Measurements from ENCODE around the gene HBQ1.
"Not testable (repeated sequence)": the region's sequence is repeated elsewhere in the genome, so short reads cannot be mapped to it uniquely, and the experiment has no call there.

Gene HBQ1

DNA sequence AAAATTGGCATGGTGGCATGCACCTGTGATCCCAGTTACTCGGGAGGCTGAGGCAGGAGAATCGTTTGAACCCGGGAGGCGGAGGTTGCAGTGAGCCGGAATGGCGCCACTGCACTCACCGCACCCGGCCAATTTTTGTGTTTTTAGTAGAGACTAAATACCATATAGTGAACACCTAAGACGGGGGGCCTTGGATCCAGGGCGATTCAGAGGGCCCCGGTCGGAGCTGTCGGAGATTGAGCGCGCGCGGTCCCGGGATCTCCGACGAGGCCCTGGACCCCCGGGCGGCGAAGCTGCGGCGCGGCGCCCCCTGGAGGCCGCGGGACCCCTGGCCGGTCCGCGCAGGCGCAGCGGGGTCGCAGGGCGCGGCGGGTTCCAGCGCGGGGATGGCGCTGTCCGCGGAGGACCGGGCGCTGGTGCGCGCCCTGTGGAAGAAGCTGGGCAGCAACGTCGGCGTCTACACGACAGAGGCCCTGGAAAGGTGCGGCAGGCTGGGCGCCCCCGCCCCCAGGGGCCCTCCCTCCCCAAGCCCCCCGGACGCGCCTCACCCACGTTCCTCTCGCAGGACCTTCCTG lies at the start of gene HBQ1:
Gene HBQ1 (plus strand): TSS at position 359 of the 575 bp plus-strand sequence. CDS start 28 bp downstream, at position 387.
- DNase-seq (ENCODE audit: low read depth in 2 of 2, low spot score in 1 of 2), result no peak

DNA sequence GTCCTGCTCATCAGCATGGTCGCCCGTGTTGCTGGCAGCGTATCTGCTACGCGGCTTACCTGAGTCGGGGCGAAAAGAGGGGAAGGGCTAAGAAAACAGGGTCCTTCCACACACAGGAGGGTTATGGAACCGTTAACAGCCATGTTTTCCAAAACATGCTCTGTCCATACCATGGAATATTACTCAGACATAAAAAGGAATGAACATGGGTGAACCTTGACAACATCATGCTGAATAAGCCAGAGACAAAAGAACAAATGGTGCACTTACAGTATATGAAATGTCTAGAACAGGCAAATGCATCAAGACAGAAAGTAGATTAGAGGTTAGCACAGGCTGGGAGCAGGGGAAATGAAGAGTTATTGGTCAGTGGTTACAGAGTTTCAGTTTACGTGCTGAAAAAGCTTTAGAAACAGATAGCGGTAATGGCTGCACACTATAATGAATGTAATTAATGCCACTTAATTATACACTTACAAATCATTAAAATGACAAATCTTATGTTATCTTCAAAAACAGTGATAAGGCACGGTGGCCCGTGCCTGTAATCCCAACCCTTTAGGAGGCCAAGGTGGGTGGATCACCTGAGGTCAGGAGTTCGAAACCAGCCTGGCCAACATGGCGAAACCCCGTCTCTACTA lies 49.6 kb upstream of the HBQ1 start:
- no peak for DNase-seq (ENCODE audit: low read depth in 2 of 2, low spot score in 1 of 2)

DNA sequence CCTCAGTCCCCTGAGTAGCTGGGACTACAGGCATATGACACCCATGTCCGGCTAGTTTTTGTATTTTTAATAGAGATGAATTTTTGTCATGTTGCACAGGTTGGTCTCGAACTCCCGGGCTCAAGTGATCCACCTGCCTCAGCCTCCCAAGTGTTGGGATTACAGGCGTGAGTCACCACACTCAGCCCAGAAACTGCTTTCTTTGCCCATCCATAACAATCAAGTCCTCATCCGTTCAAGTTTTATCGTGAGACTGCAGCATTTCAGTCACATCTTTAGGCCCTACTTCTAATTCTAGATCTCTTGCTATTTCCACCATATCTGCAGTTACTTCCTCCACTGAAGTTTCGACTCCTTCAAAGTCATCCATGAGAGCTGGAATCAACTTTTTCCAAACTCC lies 48.1 kb upstream of the HBQ1 start:
- no peak for DNase-seq (ENCODE audit: low read depth in 2 of 2, low spot score in 1 of 2)

DNA sequence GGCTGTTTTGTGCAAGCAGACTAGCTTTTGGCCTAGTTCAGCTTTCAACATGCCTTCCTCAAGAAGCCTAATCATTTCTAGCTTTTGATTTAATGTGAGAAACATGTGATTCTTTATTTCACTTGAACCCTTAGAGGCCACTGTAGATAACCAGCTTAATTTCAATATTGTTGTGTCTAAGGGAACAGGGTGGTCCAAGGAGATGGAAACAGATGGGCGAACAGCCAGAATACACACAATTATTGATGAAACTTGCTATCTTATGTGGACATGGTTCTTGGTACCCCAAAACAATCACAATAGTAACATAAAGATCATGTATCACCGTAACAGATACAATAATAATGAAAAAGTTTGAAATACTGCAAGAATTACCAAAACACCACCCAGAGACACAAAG lies 46.5 kb upstream of the HBQ1 start:
- no peak for DNase-seq (ENCODE audit: low read depth in 2 of 2, low spot score in 1 of 2)

DNA sequence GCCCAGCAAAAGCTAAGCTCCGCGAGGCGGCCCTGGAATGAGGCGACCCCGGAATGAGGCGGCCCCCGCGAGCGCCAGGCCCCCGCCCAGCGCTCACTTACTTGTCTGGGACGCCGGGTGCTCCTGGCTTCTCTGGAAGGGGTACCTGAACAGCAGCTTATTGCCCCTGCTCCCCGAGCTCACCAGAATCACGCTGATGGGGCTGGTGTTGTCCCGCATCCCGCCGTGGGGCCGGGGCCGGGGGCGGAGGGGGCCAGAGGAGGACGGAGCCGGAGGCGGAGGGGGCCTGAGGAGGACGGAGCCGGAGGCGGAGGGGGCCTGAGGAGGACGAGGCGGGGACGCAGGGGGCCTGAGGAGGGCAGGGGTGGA lies 42.2 kb upstream of the HBQ1 start:
- DNase-seq (ENCODE audit: low read depth in 2 of 2, low spot score in 1 of 2), result no peak

DNA sequence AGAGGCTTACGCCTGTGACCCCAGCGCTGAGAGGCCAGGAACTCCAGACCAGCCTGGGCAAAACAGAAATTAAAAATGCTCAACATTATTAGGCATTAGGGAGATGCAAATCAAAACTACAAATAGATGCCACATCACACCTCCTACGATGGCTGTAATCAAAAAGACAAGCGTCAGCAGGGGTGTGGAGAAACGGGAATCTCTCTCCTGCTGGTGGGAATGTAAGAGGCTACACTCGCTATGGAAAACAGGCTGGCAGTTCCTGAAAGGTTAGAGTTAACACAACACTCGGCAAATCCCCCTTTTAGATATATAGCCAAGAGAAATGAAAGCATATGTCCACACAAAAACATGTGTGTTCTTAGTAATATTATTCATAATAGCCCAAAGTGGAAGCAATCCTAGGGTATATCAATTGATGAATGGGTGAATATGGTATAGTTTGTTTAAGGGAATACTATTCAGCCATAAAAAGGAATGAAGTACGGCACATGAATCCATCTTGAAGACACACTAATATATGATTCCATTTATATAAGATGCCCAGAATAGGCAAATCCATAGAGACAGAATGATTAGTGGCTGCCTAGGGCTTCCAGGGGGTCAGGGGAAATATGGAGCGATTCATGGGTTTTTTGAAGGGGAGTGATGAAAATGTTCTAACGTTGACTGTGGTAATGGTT lies 39.9 kb upstream of the HBQ1 start:
- no peak for DNase-seq (ENCODE audit: low read depth in 2 of 2, low spot score in 1 of 2)

DNA sequence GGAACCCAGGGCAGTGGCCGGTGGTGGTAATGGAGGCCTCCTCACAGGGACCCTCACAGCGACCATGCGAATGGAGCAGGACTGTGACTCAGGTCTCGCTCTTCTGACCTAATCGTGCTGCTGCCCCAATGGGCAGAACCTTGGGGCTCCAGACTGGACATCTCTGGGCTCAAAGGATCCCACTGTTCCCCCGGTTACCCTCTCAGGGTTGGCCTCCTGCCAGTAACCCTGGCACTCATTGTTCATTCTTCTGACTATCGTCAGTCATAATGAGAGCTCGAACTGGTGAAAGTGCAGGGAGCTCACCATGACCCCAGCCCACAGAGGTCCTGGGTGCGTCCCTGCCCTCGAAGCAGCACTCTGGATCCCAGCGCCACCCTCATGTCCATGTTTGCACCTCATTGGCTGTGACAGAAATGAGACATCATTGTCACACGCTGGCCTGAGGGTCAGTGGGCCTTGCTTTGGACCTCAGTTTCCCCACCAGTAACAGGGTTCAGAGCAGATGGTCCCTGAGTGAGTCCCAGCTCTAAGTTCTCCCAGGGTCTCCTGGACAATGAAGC lies 37.8 kb upstream of the HBQ1 start:
- DNase-seq (ENCODE audit: low read depth in 2 of 2, low spot score in 1 of 2), result no peak

DNA sequence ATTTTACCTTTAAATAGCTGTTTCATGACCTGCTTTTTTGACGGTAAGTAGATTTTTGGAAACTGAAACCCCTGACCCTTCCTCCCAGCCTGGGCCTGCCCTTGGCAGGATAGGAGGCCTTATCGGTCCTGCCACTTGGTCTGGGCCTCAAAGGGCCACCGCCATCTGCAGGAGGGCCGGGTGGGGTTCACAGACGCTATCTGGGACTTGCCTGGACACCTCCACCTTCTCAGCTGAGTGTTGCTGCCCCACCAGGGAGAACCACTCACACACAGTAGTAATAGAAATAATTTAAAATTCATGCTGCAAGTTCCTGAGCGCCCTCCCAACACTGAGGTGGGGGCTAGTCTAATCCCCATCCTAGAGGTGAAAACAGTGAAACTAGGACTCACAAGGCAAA lies 37.2 kb upstream of the HBQ1 start:
- no peak for DNase-seq (ENCODE audit: low read depth in 2 of 2, low spot score in 1 of 2)

DNA sequence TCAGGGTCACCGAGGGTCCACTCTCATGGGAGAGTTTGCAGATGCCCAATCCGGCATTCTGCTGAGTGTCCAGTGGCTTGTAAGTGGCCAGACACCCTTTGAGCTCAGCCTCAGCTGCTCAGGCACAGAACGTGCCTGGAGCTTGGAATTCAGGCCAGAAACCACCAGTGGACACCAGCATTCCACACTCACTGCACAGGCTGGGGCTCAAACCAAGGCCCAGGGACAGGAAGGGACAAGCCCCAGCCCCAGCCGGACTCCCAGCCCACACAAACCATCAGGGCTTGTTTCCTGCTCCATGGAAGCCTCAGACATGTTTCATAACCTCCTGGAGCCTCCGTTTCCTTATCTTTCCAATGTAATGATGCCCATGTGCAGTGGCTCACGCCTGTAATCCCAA lies 36.8 kb upstream of the HBQ1 start:
- no peak for DNase-seq (ENCODE audit: low read depth in 2 of 2, low spot score in 1 of 2)

DNA sequence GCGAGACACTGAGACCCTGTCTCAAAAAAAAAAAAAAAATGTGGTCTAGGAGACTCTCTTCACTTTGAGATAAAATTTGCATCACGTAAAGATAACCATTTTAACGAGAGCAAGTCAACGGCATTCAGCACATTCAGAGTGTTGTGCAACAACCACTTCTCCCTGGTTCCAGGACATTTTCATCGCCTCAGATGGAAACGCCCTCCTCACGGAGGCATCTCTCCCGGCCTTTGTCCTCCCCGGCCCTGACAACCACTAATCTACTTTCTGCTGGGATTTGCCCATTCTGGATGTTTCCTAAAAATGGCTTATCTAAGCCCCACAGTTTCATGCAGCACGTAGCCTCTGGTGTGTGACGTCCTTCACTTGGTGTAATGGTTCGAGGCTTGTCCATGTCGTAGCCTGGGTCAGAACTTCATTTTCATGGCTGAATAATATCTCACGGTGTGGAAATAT lies 35.4 kb upstream of the HBQ1 start:
- DNase-seq (ENCODE audit: low read depth in 2 of 2, low spot score in 1 of 2), result no peak

DNA sequence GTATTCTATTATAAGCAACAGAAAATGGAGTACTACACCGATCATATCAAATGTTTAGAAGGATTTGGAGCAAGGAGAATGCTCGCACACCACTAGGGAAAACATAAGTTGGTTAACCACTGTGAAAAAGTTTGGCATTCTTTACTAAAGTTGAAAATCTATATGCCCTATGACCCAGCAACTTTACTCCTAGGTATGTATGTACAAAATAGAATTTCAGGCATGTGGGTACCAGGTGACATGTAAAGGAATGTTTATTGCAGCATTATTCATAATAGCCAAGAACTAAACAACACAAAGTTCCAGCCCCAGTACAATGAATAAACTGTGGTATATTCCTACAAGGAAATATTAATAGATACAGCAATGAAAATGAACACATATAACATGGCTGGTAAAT lies 33.6 kb upstream of the HBQ1 start:
- DNase-seq (ENCODE audit: low read depth in 2 of 2, low spot score in 1 of 2), result no peak

DNA sequence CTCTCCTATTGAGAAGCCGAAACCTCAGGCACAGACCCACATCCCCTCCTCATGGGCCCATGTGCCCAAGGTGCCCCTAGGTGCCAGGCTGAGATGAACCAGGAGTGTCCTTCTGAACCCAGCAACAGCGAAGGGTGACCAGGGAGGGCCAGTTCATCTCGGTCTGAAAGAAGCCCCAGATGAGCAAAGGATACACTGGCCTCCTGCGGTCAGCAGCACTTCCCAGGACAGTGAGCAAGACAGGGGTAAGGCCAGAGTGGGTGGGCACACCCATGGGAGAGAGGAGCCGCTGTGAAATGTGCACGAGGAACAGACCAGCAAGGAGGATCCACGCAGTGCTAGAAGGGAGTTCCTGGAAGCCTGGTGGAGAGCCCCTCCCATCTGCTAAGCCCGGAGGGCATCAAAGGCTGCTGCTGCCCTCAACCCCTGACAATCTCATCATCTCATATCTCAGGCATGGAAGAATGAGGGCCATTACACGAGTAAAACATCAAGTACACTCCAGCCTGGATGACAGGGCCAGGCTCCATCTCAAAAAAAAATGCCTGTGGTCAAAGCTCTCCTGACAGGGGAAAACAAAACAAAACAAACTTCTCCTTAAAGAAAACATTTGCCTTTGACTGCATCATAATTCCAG lies 31.1 kb upstream of the HBQ1 start:
- DNase-seq (ENCODE audit: low read depth in 2 of 2, low spot score in 1 of 2), result no peak

DNA sequence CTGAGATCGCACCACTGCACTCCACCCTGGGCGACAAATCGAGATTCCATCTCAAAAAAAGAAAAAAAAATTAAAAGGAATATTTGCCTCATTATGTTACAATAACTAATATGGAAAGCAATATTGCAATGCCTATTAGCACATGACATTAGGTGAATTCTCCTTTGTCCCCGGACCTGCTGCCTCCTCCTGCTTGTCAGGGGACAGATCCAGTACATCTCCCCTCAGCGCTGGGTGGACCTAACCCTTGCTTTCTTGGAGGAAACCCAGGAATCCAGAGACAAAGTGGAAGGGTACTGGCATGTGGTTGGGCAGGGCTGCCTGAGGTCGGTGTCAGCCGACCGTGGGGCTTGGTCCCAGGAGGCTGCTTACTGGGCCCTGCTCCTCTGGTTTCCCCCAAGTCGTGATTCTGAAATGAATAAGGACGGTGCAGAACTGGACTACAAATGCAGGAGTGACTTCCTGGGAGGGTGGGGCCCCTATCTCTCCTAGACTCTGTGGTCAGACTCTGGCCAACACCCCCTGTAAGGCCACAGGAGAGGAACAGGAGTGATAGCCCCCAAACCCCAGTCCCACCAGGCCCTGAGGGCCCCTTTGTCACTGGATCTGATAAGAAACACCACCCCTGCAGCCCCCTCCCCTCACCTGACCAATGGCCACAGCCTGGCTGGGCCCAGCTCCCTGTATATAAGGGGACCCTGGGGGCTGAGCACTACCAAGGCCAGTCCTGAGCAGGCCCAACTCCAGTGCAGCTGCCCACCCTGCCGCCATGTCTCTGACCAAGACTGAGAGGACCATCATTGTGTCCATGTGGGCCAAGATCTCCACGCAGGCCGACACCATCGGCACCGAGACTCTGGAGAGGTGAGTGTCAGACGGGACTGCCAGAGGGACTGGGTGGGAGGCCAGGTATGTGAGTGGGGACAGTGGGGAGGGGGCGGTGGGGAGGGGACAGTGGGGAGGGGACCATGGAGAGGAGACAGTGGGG lies 27.8 kb upstream of the HBQ1 start, which contains the start of gene HBZ:
Gene HBZ (plus strand): TSS at position 504 of the 988 bp plus-strand sequence. CDS start 266 bp downstream, at position 770.
- no peak for DNase-seq (ENCODE audit: low read depth in 2 of 2, low spot score in 1 of 2)

DNA sequence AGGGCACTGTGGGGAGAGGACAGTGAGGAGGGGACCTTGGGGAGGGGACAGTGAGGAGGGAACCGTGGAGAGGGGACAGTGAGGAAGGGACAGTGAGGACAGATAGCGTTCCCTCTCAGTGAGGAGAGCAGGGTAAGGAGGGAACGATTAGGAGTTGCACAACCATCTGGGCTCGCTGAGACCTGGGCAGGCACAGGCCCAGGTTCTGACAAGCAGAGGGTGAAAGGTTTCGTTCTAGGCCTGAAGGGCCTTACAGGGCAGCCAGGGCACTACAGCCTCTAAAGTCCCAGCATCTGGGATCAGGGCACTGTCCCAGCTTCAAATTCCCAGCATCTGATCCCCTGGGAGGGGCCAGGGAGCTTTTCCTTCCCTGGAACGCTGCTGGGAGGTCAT lies 27.1 kb upstream of the HBQ1 start:
- not testable (repeated sequence) for DNase-seq (ENCODE audit: low read depth in 2 of 2, low spot score in 1 of 2)

DNA sequence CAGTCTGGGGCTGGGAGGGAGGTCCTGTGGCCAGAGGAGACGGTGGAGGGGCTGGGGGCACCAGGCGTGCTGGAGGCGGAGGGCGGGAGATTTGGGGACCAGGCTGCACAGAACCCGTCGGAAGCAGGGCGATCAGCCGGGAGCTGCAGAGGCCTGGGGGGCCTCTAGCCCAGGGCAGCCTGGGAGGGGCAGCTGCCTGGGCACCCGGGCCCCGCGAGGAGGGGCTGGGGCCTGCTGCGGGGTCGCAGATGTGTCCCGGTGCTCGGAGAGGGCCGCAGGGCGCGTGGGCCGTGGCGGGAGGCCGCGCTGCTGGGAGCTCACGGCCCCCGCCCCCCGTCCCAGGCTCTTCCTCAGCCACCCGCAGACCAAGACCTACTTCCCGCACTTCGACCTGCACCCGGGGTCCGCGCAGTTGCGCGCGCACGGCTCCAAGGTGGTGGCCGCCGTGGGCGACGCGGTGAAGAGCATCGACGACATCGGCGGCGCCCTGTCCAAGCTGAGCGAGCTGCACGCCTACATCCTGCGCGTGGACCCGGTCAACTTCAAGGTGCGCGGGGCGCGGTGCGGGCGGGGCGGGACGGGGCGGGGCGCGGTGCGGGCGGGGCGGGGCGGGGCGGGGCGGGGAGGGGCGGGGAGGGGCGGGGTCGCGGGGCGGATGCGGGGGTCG lies 26.6 kb upstream of the HBQ1 start:
- not testable (repeated sequence) for DNase-seq (ENCODE audit: low read depth in 2 of 2, low spot score in 1 of 2)

DNA sequence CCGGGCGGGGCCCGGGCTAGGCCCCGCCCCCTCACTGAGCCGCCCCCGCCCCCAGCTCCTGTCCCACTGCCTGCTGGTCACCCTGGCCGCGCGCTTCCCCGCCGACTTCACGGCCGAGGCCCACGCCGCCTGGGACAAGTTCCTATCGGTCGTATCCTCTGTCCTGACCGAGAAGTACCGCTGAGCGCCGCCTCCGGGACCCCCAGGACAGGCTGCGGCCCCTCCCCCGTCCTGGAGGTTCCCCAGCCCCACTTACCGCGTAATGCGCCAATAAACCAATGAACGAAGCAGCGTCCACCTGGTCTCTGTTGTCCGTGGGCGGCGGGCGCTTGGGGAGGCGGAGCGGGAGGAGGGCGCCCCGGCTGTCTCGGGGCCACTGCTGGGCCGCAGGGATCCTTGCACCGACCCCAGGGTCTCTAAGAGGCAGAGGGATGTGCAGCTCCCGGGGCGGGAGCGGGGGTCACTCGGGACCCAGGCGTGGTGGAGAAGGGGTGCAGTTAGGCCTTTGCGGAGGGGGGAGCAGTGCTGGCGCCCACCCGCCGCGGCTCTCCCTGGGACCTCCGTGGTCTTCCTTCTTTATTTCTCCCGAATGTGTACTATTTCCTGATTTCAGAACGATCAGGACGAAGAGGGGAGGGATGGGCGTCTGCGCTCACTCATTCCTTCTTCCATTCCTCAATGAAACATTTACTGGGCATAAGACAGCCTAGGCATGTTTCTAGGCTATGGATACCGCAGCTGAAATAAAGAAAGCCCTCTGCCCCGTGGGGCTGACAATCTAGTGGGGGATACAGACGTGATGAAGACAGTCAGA lies 25.8 kb upstream of the HBQ1 start:
- no peak for DNase-seq (ENCODE audit: low read depth in 2 of 2, low spot score in 1 of 2)

DNA sequence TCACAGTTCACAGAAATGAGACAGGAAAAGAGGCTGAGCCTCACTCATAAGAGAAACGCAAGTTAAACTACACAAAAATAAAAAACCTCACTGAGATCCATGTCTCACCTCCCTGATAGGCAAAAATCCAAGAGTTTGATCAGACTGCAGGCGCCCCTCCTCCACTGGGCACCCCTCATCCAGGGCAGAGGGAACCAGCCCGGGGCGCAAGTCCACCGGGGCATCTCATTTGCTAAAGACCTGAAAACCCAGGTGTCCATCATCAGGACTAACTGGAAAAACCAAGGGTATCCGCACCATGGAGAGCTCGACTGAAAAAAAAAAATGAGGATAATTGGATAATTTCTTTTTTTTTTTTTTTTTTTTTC lies 25.2 kb upstream of the HBQ1 start:
- DNase-seq (ENCODE audit: low read depth in 2 of 2, low spot score in 1 of 2), result no peak

DNA sequence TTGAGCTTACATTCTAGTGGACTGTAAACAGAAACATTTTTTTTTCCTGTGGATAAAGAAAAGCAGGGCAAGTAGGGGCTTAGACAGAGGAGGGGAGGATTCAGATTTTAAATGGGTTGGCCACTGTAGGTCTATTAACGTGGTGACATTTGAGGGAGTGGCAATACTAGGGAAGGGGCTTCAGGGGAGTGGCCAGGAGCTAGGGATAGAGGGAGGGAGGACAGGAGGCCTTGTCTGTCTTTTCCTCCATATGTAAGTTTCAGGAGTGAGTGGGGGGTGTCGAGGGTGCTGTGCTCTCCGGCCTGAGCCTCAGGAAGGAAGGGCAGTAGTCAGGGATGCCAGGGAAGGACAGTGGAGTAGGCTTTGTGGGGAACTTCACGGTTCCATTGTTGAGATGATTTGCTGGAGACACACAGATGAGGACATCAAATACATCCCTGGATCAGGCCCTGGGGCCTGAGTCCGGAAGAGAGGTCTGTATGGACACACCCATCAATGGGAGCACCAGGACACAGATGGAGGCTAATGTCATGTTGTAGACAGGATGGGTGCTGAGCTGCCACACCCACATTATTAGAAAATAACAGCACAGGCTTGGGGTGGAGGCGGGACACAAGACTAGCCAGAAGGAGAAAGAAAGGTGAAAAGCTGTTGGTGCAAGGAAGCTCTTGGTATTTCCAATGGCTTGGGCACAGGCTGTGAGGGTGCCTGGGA lies 21.0 kb upstream of the HBQ1 start:
- no peak for DNase-seq (ENCODE audit: low read depth in 2 of 2, low spot score in 1 of 2)

DNA sequence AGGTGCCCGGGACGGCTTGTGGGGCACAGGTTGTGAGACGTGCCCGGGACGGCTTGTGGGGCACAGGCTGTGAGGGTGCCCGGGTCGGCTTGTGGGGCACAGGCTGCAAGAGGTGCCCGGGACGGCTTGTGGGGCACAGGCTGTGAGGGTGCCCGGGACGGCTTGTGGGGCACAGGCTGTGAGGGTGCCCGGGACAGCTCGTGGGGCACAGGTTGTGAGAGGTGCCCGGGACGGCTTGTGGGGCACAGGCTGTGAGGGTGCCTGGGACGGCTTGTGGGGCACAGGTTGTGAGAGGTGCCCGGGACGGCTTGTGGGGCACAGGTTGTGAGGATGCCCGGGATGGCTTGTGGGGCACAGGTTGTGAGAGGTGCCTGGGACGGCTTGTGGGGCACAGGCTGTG lies 20.0 kb upstream of the HBQ1 start:
- not testable (repeated sequence) for DNase-seq (ENCODE audit: low read depth in 2 of 2, low spot score in 1 of 2)

Measured in stimulated activated CD8-positive, alpha-beta memory T cell treated with anti-CD3 and anti-CD28 coated beads, Interleukin-4, amount 100 ng/mL, for 1 hour (primary cell).